PC-3 (cell line): Measurements from ENCODE around the gene CCDC24. TPM values are rescaled to one million over a fixed set of nuclear protein-coding genes. Genes with fewer than 3 reads are reported as not detected.

Experiments
- ATAC-seq: fragments of 200-7000 bp; cut with Tn5 transposase; 2 replicates; pipeline ENCODE4 v1.9.1; 2020; ENCODE audit warnings: mild to moderate bottlenecking, moderate library complexity
- BruUV-seq: library from RNA; stranded (reverse); fragments of 400-500 nt; replicated peaks from 2 replicates; lab custom pipeline; 2021; lab: Mats Ljungman, UMichigan
- CTCF ChIA-PET: fragments of 300-600 bp; sonication (Branson Sonifier 250); formaldehyde crosslinking; loops from one replicate; lab custom pipeline; 2022; ENCODE audit warnings: antibody characterized with exemption; lab: Charles Lee
- POLR2A ChIA-PET: fragments of 300-600 bp; sonication (Branson Sonifier 250); formaldehyde crosslinking; loops from one replicate; lab custom pipeline; 2022; ENCODE audit warnings: antibody characterized with exemption; ENCODE audit not compliant: unreplicated experiment; lab: Charles Lee
- DNase-seq: peaks from one replicate; pipeline ENCODE4 v3.0.0-alpha.2; 2015
- H2AFZ ChIP-seq: fragments of 300-600 bp; sonication (generic); 2 replicates; pipeline ENCODE4 v1.6.0; 2016; ENCODE audit warnings: antibody characterized with exemption, low read length
- H3F3A ChIP-seq: fragments of 300-600 bp; sonication (generic); one replicate; pipeline ENCODE4 v1.6.0; 2017; ENCODE audit warnings: antibody characterized with exemption, low read length, control low read depth, mild to moderate bottlenecking; ENCODE audit not compliant: unreplicated experiment
- H3K27ac ChIP-seq: fragments of 300-600 bp; sonication (generic); 2 replicates; pipeline ENCODE4 v1.5.1; 2016; ENCODE audit warnings: mild to moderate bottlenecking, low read length
- H3K27me3 ChIP-seq: fragments of 300-600 bp; sonication (generic); 2 replicates; pipeline ENCODE4 v1.6.1; 2016; ENCODE audit warnings: low read length, mixed read lengths
- H3K36me3 ChIP-seq: fragments of 300-600 bp; sonication (generic); 2 replicates; pipeline ENCODE4 v1.6.1; 2016; ENCODE audit warnings: low read depth, mixed run types, low read length, mixed read lengths
- H3K4me1 ChIP-seq: fragments of 300-600 bp; sonication (generic); 2 replicates; pipeline ENCODE4 v1.5.1; 2016; ENCODE audit warnings: low read length; ENCODE audit not compliant: insufficient read depth
- H3K4me2 ChIP-seq: fragments of 300-600 bp; sonication (generic); 2 replicates; pipeline ENCODE4 v1.6.0; 2016; ENCODE audit warnings: low read length
- H3K4me3 ChIP-seq: fragments of 300-600 bp; sonication (generic); 2 replicates; pipeline ENCODE4 v1.5.1; 2016; ENCODE audit warnings: mild to moderate bottlenecking, low read length, mixed read lengths
- H3K79me2 ChIP-seq: fragments of 300-600 bp; sonication (generic); 2 replicates; pipeline ENCODE4 v1.6.1; 2017; ENCODE audit warnings: low read length, mixed read lengths
- H3K9ac ChIP-seq: fragments of 300-600 bp; sonication (generic); 2 replicates; pipeline ENCODE4 v1.6.0; 2016; ENCODE audit warnings: mild to moderate bottlenecking, low read length
- H3K9me2 ChIP-seq: fragments of 300-600 bp; sonication (generic); replicated peaks from 2 replicates; pipeline ENCODE4 v1.6.1; 2016; ENCODE audit warnings: mixed run types, low read length, mixed read lengths
- H3K9me3 ChIP-seq: fragments of 300-600 bp; sonication (generic); 2 replicates; pipeline ENCODE4 v1.6.1; 2016; ENCODE audit warnings: low read length, mixed read lengths
- H4K20me1 ChIP-seq: fragments of 300-600 bp; sonication (generic); 2 replicates; pipeline ENCODE4 v1.6.1; 2016; ENCODE audit warnings: low read length, mixed read lengths
- CTCF ChIP-seq: fragments of 300-600 bp; sonication (generic); conservative IDR thresholded peaks from 2 replicates; pipeline ENCODE4 v1.5.1; 2017; ENCODE audit warnings: antibody characterized with exemption, low read depth, mild to moderate bottlenecking, low read length
- EZH2 ChIP-seq: fragments of 300-600 bp; sonication (generic); IDR thresholded peaks from one replicate; pipeline ENCODE4 v1.6.1; 2017; ENCODE audit warnings: antibody characterized with exemption, mild to moderate bottlenecking, low read length; ENCODE audit not compliant: unreplicated experiment
- EZH2phosphoT487 ChIP-seq: fragments of 300-600 bp; sonication (generic); IDR thresholded peaks from 2 replicates; pipeline ENCODE4 v1.6.1; 2018; ENCODE audit warnings: mild to moderate bottlenecking, antibody characterized with exemption, low read length, borderline replicate concordance
- intact Hi-C: fragments of 100-400 bp; cut with micrococcal nuclease; formaldehyde crosslinking; loops from 2 replicates; pipeline ENCODE4 v1.9.0; 2023
- total RNA-seq: library from RNA; depleted of rRNA; stranded (reverse); fragments of >200 nt; gene quantifications from 2 replicates; pipeline ENCODE4 v1.2.3, GENCODE V29; 2014

The CCDC24 gene
- total RNA-seq, 1 experiment from 2014 or later, result 10.1 TPM

DNA sequence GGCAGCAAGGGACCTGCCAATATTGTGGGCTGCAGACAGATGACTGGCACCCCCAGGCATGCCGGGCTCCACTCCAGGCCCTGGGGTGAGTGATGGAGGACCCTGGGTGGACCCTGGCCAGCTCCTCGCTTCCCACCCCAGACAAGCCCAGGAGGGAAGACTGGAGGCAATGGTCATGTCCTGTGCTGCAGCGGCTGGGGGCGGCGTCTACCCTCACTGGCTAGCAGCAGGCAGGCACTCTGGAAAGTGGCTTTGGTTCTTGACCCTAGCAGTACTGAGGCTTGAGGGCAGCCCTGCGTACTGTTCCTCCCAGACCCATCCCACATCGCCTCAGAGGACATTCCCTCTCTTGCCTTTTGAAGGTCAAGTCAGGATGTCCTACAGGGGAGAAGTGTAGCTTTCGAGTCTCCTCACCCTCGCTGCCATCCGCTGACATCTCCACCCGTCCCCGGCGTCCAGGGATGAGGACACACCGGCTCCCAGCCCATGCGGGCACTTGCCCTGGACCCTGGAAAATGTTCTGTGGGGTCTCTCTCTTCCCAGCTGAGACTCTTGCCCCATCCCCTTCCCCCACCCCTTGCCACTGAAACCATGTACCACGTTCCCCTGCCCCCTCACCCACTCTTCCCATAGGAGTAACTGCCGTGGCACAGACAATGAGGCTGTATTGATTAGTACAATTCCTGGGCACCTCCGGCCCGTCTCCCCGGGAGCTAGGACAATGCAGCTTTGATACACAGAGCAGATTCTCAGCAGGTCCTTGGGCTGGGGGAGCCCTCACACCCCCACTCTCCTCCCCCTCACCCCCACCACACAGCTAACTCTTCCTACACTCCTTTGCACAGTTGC lies 24.9 kb downstream of the CCDC24 start:
- Histone ChIP-seq H3K9me2 (no peaks in the 10 kb centered on the region), H3K9me3 (no peaks in the 10 kb centered on the region), H3F3A (no peaks in the 10 kb centered on the region), H3K27ac (no peak overlapping the region), H4K20me1 (no peaks in the 10 kb centered on the region), H3K36me3 (no peaks in the 10 kb centered on the region), H3K27me3 (no peaks in the 10 kb centered on the region), H3K79me2 (no peaks in the 10 kb centered on the region), H3K9ac (no peak overlapping the region), H3K4me3 (no peak overlapping the region), H3K4me1 (peaks cover 9% of the 10 kb centered on the region), H3K4me2 (no peak overlapping the region), H2AFZ (no peak overlapping the region)
- ATAC-seq (no peak), DNase-seq (no peak)
- CTCF ChIA-PET, result no interaction called here
- TF ChIP-seq CTCF, result no peak
- TF ChIP-seq EZH2phosphoT487, result no peak
- TF ChIP-seq EZH2, result no peak
- no TSS peak for BruUV-seq
- POLR2A ChIA-PET, result no interaction called here
- intact Hi-C loops, result no loop called here

DNA sequence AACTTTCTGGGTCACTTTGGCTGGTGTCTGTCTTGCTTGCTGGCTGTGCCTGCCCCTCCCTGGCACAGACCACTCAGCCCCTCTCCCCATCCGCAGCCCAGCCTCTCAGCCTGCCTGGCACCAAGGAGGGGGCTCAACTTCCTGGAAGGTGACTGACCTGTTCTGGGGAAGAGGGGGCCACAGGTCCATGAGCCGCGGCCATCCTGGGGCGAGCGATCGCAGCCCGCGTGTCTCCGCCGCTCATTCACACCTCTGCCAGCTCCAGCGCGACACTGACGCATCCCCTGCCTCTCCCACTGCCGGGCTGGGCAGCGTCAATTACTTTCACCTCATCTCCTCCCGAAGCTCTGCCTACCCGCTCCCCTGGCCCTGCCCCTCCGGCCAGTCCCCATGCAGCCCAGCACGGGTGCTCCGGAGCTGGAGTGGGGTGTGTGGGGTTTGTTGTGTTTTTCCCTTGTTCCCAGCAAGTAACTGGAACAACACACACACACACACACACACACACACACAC lies 25.5 kb downstream of the CCDC24 start:
- peaks cover 9% of the 10 kb centered on the region for H3K4me1 ChIP-seq
- H3K9ac ChIP-seq, result no peak overlapping the region
- DNase-seq (no peak), ATAC-seq (no peak)
- no peak overlapping the region for H3K4me2 ChIP-seq
- no peak overlapping the region for H2AFZ ChIP-seq
- H3K9me3 ChIP-seq, result no peaks in the 10 kb centered on the region
- H3K9me2 ChIP-seq, result no peaks in the 10 kb centered on the region
- ChIA-PET POLR2A (no interaction called here), CTCF (no interaction called here)
- H4K20me1 ChIP-seq, result no peaks in the 10 kb centered on the region
- H3K4me3 ChIP-seq, result no peak overlapping the region
- BruUV-seq, result no TSS peak
- intact Hi-C loops, result no loop called here
- TF ChIP-seq EZH2, result no peak
- no peak for TF ChIP-seq EZH2phosphoT487
- H3K79me2 ChIP-seq, result no peaks in the 10 kb centered on the region
- H3K27ac ChIP-seq, result no peak overlapping the region
- no peaks in the 10 kb centered on the region for H3K36me3 ChIP-seq
- H3K27me3 ChIP-seq, result no peaks in the 10 kb centered on the region
- H3F3A ChIP-seq, result no peaks in the 10 kb centered on the region

GRCh38 chr1:44019466-44019948 lies 28.1 kb downstream of the CCDC24 start:
- Histone ChIP-seq H3K9me3 (no peaks in the 10 kb centered on the region), H3K9ac (no peak overlapping the region), H3K27me3 (no peaks in the 10 kb centered on the region), H3K4me3 (no peak overlapping the region), H3F3A (peaks cover under 1% of the 10 kb centered on the region), H4K20me1 (no peaks in the 10 kb centered on the region), H2AFZ (no peak overlapping the region), H3K27ac (no peak overlapping the region), H3K36me3 (no peaks in the 10 kb centered on the region), H3K4me2 (no peak overlapping the region), H3K9me2 (no peaks in the 10 kb centered on the region), H3K4me1 (peaks cover 11% of the 10 kb centered on the region), H3K79me2 (no peaks in the 10 kb centered on the region)
- TF ChIP-seq CTCF (no peak), EZH2phosphoT487 (no peak), EZH2 (no peak)
- POLR2A ChIA-PET, result interaction anchor here (0.5 kb wide), 1 partner anchor 82 kb away, joined by 4 read pairs; no protein-coding TSS in a partner anchor
- DNase-seq, result no peak
- BruUV-seq, result no TSS peak
- intact Hi-C loops, result no loop called here
- ATAC-seq, result no peak
- CTCF ChIA-PET, result no interaction called here
